GM19240 (cell line): ENCODE data around the gene TIMM21.

Experiments used
- DNase-seq: peaks from one replicate; pipeline ENCODE4 v3.0.0; 2011; ENCODE audit warnings: low spot score; ENCODE audit not compliant: insufficient read length

The TIMM21 gene

GRCh38 chr18:74147779-74148542, at the start of gene TIMM21, which contains the start of gene FBXO15:
Gene TIMM21, plus strand, starts transcription at chr18:74148523. Its CDS starts 286 bp downstream, at chr18:74148809.
Gene FBXO15, minus strand, starts transcription at chr18:74147834. Its CDS starts 49 bp downstream, at chr18:74147785.
- peak; percentile 82 for DNase-seq

- no peak for DNase-seq
Measured at GRCh38 chr18:74108460-74108859, 39.9 kb upstream of the TIMM21 start.

- DNase-seq, result no peak
Measured at GRCh38 chr18:74110149-74110548, 38.2 kb upstream of the TIMM21 start.

GRCh38 chr18:74110976-74111375, 37.3 kb upstream of the TIMM21 start:
- no peak for DNase-seq

- DNase-seq, result no peak
Measured at GRCh38 chr18:74113711-74114110, 34.6 kb upstream of the TIMM21 start.

DNA sequence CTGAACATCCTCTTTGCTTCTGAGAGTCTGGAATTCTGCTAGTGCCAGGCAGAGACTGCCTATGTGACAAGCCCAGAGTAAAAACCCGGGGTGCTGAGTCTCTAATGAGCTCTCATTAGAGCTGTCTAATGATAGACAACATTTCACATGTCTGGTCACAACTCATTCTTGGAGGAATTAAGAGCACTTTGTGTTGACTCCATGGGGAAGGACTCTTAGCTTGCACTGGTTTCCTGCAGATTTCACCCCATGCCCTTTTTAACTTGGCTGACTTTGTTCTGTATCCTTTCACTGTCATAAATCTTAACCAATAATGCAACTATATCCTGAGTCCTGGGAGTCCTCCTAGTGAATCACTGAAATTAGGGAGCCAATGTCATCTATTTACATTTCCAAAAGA, 34.2 kb upstream of the TIMM21 start:
- no peak for DNase-seq

GRCh38 chr18:74115046-74115445, 33.3 kb upstream of the TIMM21 start:
- no peak for DNase-seq

DNA sequence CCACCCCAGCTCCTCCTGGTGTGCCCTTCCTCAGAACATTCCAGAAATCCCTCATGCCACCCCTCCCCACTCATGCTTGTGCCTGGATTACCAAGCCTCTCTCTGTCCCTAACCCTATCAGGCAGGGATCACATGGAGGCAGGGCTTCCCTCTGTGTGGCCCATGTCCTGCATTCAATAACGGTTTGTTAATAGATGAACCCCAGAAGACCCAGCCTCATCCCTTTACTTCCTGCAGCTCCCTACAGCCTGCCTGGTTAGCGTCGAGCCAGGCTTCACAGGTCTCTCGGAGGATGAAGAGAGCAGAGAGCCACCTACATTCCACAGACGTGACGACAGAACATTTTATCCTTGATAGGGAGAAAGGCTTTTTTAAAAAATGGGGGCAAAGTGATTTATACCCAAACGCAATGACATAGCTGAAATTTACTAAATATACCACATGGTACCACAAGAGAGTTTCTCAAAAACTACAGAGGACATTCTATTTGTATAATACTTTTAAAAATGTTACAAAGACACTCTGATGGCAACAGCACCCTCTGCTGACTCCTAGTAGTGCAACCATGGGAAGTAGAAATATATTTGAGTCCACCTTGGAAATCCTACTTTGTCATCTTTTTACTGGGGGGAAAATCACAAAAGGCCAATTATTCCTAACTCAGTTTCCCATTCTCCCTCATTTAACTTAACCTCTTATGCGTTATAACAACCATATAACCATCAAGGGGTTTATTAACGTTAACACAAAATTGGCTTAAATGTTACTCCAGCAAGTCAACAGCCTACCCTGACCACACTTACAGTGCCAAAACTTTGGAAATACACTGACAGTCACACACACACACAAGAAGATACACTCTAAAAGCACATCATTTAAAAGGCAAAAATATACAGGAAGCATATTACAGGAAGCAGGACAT, 31.4 kb upstream of the TIMM21 start:
- DNase-seq, result no peak

GRCh38 chr18:74123200-74123599, 25.1 kb upstream of the TIMM21 start:
- DNase-seq, result no peak

DNA sequence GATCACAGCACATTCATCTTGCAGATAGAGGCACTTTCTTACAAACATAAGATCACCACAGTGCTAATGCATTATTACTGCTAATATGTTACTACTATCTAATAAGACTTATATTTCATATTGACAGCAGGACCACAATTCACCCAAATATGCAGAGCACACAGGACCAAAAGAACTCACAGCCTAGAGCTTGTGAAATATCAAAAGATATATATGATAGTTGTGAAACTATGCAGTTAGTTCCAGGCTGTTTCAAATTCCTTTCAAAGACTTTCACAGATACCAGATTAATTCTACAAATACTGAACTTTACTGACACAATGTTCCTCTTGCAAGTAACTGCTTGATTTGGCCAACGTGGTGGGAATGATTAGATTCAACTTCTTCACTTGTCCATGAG, 23.7 kb upstream of the TIMM21 start:
- no peak for DNase-seq

- DNase-seq, result no peak
Measured at GRCh38 chr18:74126684-74127655, 21.4 kb upstream of the TIMM21 start.

GRCh38 chr18:74128159-74128558, 20.2 kb upstream of the TIMM21 start:
- no peak for DNase-seq

DNA sequence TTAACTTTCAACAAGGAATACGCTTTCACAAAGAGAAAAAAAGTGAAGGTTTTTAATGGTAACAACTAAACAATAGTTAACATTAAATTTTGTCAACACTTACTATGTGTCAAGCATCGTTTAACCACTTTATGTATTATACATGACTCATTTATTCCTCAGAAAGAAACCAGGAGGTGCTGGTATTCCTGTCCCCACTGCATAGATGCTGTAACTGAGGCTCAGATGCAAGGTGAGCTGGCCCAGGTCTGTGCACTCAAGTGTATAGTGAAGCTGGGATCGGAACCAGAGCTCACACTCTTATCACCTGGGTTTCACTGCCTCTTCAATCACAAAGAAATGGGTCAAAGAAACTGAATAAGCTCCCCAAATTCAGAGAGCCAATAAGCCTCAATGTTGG, 17.2 kb upstream of the TIMM21 start:
- DNase-seq, result no peak

- DNase-seq, result no peak
Measured at GRCh38 chr18:74132201-74132600, 16.1 kb upstream of the TIMM21 start.

GRCh38 chr18:74137920-74138538, 10.3 kb upstream of the TIMM21 start:
- no peak for DNase-seq

DNA sequence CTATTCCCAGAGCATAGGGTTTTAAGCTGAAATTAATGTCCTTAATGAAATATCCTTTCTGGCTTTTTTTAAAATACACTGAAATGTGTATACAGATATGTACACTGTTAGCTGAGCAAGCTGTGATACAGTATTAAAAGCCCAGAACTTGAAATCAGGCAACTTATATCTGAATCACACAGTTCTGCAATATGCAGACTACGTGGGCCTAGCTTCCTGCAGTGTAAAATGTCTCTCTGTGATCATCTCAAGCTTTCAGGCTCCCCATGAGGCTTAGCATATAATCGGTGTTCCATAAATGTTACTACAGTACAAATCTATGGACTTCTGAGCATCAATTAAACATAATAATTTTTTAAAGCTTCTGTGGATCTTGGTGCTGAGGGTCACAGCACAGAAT, 8.9 kb upstream of the TIMM21 start:
- DNase-seq, result no peak

DNA sequence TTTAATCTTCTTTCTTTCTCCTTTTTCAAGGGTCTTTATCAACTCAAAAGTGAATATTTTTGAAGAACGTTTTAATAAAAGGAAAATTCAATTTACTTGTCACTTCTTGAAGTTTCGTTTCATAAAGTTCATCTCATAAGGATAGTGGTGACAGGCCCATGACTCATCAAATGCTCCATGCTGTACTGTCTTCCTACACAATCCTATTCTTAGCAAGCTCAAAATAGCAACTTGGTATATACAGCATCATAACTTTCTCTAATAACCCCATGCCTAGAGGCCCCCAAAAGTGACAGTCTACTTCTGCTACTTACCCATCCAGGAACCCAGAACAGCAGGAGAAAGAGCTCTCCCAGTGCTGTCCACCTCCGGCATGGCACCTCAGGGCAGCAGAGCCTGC, 8.4 kb upstream of the TIMM21 start:
- DNase-seq, result no peak

DNA sequence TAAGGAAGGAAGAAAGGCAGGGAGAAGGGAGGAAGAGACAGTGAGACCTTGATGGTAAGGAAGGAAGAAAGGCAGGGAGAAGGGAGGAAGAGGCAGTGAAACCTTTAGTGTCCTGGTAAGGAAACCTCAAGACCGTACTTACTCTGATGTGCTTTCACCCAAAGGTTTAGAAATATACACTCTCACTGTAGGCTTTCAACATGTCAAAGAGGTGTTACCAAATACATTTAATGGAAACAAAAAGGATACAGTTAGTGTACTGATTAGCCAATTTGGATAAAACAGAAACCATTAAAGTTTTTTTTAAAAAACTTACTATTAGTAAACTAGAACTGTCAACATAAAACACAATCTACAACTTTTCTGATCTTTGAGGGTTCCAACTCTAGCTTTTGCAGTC, 7.7 kb upstream of the TIMM21 start:
- DNase-seq, result no peak

GRCh38 chr18:74141667-74142066, 6.7 kb upstream of the TIMM21 start:
- no peak for DNase-seq

- no peak for DNase-seq
Measured at GRCh38 chr18:74142252-74142651, 6.1 kb upstream of the TIMM21 start.

GRCh38 chr18:74146756-74147155, 1.6 kb upstream of the TIMM21 start:
- DNase-seq, result no peak
